ENCODE results near the gene DAB2.

The DAB2 gene

GRCh38 chr5:39448506-39449128 is 23.8 kb upstream of the DAB2 start:
- DNase-seq (ENCODE audit: low read depth in 2 of 2, low spot score in 1 of 2), result no peak

DNA sequence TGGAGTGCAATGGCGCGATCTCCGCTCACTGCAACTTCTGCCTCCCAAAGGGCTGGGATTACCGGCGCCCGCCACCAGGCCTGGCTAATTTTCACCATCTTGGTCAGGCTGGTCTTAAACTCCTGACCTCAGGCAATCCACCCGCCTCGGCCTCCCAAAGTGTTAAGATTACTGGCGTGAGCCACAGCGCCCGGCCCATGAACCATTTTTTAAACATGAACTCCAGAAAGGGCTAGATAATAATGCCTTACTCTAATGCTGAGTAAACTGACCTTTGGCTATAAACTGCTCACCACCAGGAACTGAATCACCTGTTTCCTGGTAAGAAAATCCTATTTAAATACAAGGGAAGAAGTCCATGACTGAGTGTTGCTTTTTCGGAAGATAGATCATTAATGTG is 23.2 kb upstream of the DAB2 start:
- DNase-seq (ENCODE audit: low read depth in 2 of 2, low spot score in 1 of 2), result no peak

- no peak for DNase-seq (ENCODE audit: low read depth in 2 of 2, low spot score in 1 of 2)
Measured at GRCh38 chr5:39447059-39447458, 22.3 kb upstream of the DAB2 start.

DNA sequence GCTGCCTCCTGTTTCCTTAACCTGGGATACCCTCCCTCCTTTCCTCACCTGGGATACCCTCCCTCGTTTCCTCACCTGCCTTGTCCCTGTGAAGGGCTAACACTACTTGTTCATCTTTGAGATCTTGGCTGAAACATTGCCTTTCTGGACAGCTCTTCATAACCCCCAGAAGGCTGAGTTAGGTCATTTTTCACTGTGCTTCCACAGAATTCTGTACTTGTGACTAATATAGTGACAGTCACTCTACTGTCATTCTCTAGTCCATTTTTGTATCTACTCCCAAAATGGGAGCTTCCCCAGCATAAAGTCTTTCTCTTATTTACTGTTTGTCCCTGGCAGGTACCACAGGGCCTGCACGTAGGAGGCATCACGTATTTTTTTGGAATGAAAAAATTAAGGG is 21.5 kb upstream of the DAB2 start:
- no peak for DNase-seq (ENCODE audit: low read depth in 2 of 2, low spot score in 1 of 2)

DNA sequence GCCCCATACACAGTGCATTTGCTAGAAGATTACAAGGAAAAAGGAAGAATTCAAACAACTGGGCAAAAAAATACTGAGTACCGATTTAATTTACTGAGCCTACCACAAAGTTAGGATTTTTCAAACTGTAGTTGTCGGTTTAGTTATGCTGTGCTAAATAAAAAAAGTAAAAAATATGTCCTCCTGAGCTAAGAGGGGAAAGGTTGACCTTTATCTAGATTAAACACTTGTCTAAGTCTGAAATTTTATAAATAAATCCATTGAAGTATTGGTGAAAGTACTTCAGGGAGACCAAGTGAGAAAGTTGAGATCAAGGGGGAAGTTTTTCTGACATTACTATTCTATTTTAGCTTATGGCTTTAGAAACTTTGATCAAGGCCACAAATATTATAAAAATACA is 19.1 kb upstream of the DAB2 start:
- DNase-seq (ENCODE audit: low read depth in 2 of 2, low spot score in 1 of 2), result no peak

DNA sequence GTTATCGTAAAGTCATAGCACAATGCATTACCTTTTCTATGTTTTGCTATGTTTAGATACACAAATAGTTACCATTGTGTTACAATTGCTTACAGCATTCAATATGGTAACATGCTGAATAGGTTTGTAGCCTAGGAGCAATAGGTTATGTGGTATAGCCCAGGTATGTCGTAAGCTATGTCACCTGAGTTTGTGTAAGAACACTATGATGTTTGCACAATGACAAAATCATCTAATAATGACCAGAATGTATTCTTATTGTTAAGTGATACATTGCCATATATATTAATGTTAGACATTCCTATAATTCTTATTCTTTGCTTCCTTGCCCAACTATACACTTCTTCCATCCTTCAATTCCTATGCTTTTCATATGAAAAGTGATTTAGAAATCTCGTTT is 18.2 kb upstream of the DAB2 start:
- no peak for DNase-seq (ENCODE audit: low read depth in 2 of 2, low spot score in 1 of 2)

- DNase-seq (ENCODE audit: low read depth in 2 of 2, low spot score in 1 of 2), result no peak
Measured at GRCh38 chr5:39441838-39442237, 17.1 kb upstream of the DAB2 start.

- DNase-seq (ENCODE audit: low read depth in 2 of 2, low spot score in 1 of 2), result no peak
Measured at GRCh38 chr5:39440958-39441624, 16.3 kb upstream of the DAB2 start.

DNA sequence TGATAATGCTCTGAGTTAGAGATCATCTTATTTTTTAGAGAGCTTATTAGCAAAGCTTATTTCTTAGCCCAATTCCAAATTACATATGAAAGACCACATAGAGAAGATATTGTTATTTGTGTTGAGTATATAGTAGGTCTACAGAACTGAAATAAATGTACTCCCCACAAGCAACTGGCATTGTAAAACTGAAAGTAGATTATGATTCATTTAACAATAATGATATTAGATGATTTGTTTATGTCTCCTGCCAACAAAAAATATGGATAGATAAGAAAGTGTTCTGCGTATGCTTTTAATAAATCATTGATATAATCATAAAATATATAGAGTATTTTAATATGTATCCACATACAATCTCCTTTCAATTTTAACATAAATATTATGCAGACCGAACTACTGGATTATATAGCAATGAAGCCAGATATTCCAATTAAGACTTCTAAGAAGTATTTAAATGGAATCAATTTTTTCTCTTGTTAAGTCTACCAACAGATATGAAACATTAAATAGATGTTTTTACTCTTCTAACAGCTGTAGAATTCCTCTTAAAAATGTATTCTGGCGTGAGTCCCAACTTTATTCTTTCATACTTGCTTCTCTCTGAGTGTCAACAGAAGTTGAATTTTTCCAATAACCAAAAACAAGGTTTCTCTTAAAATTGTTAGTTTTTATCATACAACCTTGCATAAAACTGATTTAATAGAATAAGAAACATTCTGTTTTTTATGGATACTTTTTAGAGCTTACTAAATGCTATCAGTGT is 15.6 kb upstream of the DAB2 start:
- no peak for DNase-seq (ENCODE audit: low read depth in 2 of 2, low spot score in 1 of 2)

- DNase-seq (ENCODE audit: low read depth in 2 of 2, low spot score in 1 of 2), result no peak
Measured at GRCh38 chr5:39439582-39440162, 14.9 kb upstream of the DAB2 start.

DNA sequence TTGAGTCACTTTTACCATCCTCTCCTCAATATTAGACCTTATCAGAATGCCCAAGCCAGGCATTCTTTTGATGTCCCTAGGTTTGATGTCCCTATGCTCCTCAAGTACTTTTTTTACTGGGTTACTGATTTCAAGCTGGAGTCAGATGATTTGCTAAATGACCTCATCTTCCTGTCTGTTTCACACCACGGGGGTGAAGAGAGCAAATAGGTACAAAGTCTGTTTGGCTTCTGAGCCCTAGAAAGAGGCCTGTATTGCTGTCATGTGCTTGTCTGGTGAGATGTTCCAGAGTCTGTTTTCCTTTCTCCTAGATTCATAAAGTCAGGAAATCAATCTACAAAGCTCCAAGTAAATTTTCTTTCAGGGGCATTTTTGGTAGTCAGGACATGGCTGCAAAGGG is 12.7 kb upstream of the DAB2 start:
- DNase-seq (ENCODE audit: low read depth in 2 of 2, low spot score in 1 of 2), result no peak

DNA sequence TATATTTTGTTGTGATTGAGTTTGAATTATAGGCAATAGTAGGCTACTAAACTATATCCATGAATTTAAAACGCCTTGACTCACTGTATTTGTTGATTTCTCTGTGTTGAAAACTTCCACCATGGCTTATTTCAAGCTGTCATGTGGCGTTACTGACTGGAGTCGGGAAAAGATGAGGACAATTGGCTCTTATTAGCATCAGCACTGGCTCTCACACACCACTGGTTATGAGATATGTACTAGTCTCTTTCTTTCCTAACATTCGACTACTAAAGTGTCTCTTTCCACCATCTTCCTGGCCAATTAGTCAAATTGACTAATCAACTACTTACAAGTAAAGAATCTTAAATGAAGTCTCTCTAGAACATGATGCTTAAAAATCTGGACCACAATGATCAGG is 9.1 kb upstream of the DAB2 start:
- DNase-seq (ENCODE audit: low read depth in 2 of 2, low spot score in 1 of 2), result no peak

DNA sequence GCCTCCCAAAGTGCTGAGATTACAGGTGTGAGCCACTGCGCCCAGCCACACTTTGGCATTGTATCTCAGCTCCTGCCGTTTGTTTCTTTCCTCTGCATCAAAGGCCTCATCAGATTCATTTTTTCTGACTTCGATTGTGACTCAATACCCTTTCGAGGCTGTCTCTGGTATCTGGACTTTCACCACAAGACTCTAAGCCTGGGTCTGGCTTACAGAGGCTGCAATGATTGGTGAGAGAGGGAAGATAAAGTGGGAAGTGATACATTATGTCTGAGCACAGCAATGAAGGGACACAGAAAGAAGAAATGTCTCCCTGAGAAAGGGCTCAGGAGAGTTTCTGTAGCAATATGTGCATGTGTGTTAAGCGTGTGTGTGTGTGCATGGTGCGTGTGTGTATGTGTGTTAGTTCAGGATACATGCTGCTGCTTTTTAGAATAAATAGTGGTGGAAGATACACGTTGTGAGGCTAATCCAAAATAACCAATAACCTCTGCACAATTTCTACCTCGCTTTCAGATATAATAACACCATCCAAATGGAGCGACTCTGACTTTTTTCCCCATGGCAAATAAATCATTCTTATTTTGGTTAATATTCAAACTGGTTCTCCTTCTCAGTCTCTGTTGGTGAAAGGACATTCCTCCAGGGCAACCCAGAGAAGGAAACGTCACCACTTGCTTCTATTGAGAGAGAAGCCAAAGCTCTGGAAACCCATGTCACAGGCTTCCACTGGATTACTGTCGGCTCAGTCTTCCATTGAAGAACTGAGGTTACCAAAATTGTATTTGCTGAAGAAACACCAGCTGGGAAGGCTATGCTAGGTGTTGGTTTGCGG is 8.1 kb upstream of the DAB2 start:
- DNase-seq (ENCODE audit: low read depth in 2 of 2, low spot score in 1 of 2), result no peak

DNA sequence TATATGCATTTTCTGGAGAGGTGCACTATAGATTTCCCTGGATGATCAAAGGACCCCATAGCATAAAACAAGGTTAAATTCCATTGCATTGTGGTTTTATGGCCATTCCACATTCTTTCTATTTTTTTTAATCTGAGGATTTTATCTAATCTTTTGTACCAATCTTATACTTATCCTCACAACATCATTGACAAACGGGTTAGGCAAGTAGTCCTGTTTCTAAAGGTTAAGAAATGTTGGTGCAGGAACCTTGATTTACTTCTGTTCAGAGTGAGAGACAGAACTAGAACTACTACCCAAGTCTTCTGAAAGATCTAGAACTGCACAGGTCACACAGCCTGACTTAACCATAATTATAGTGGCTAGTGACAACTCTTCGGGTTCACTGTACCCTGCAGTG is 5.7 kb upstream of the DAB2 start:
- no peak for DNase-seq (ENCODE audit: low read depth in 2 of 2, low spot score in 1 of 2)

GRCh38 chr5:39428640-39429039 is 3.9 kb upstream of the DAB2 start:
- DNase-seq (ENCODE audit: low read depth in 2 of 2, low spot score in 1 of 2), result no peak

GRCh38 chr5:39427633-39428032 is 2.9 kb upstream of the DAB2 start:
- no peak for DNase-seq (ENCODE audit: low read depth in 2 of 2, low spot score in 1 of 2)

GRCh38 chr5:39427229-39427628 is 2.4 kb upstream of the DAB2 start:
- DNase-seq (ENCODE audit: low read depth in 2 of 2, low spot score in 1 of 2), result no peak

DNA sequence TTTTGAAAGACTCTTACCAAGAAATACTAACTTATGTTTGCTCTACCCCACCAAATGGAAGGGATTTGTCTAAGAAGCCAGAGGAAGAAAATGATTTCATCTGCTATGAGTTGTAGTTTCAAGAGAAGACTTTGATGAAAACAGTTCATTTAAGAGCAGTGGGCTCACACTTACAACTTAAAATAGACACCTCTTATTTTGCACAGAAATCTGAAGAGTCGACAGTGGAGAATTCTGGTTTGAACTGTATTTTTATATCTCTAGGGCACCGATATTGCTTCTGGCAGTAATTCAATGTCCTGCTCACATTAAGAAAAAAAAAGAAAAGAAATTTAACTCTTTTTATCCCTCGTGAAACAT is 1.9 kb upstream of the DAB2 start:
- DNase-seq (ENCODE audit: low read depth in 2 of 2, low spot score in 1 of 2), result no peak

GRCh38 chr5:39426051-39426745 is 1.4 kb upstream of the DAB2 start:
- DNase-seq (ENCODE audit: low read depth in 2 of 2, low spot score in 1 of 2), result no peak

DNA sequence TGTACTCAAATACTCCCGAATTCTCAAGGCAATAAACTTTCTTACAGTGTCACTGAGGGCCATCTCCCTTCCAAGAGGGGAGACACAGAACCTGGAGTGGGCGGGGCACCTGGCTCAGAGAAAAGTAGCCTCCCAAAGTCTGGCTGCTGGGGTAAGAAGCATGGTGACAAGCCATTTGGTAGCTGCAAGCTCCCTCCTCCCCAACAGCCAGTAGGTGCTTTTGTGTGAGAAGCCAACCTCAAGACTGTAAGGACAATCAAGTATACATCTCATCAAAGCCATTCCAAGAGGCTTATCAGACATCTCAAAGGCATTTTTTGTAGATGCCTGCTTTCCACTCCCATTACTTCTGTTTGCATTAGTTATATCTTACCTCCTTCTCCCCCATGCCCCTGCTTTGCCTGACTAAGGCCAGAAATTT is 1.4 kb downstream of the DAB2 start:
- DNase-seq (ENCODE audit: low read depth in 2 of 2, low spot score in 1 of 2), result no peak

All from stimulated activated CD8-positive, alpha-beta memory T cell treated with anti-CD3 and anti-CD28 coated beads, Interleukin-4, amount 100 ng/mL, for 1 hour (primary cell).